OCI-LY7 (cell line): Measurements from ENCODE around the gene PCDHGA7.

ENCODE experiments used
- CTCF ChIP-seq: fragments of 200-600 bp; sonication (generic); conservative IDR thresholded peaks from 2 replicates; pipeline ENCODE4 v1.5.1; 2014; ENCODE audit warnings: mild to moderate bottlenecking, antibody characterized with exemption, low read length, moderate library complexity, mixed read lengths
- EZH2phosphoT487 ChIP-seq: fragments of 200-600 bp; sonication (generic); IDR thresholded peaks from 2 replicates; pipeline ENCODE4 v1.6.1; 2018; ENCODE audit warnings: low read depth, borderline replicate concordance, mild to moderate bottlenecking, mixed run types, antibody characterized with exemption, low read length, moderate library complexity, mixed read lengths

- TF ChIP-seq EZH2phosphoT487 (no peak), CTCF (no peak)
Measured at GRCh38 chr5:141374627-141375026, 7.9 kb upstream of the PCDHGA7 start.
